NCI-H2029 (cell line): ENCODE results near the gene ITGB2.
"Not testable (repeated sequence)": the region's sequence is repeated elsewhere in the genome, so short reads cannot be mapped to it uniquely, and the experiment has no call there.

ENCODE experiments used
- DNase-seq: peaks from one replicate; lab custom pipeline; 2025; lab: John Stamatoyannopoulos, UW

The ITGB2 gene

DNA sequence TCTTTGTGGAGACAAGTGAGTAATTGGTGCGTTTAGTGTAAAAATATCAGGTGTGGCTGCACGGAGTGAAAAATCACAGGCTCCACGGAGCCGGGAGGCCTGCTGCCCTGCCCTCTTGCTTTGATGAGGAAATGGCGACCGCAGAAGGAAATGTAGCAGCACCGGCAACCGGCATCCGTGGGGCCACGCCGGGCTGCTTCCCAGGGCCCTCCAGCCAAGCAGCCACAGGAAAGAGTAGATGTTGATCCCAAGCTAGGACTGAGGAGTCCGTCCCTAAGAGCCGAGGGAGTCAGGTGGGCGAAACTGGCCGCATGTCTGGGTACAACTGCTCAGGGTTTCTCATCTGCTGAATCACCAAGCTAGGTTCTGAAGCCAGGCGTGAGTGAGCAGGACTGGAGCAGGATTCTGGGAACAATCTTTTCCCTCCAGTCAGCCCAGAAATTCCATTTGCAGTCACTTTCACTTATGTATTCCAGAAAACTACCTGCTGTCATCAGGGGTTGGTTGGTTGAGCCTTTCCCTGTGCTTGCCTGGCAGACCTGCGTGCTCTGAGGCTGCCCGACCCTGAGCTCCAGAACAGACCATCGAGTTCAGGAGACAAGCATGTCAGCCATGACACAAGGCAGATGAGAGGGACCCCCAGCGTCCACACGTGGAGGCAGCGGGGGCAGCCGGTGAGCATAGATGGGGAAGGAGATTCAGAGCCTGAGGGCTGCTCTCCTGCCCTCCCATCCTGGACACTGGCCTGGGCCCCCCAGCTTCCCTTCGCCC lies 5.8 kb upstream of the ITGB2 start:
- DNase-seq = no peak

DNA sequence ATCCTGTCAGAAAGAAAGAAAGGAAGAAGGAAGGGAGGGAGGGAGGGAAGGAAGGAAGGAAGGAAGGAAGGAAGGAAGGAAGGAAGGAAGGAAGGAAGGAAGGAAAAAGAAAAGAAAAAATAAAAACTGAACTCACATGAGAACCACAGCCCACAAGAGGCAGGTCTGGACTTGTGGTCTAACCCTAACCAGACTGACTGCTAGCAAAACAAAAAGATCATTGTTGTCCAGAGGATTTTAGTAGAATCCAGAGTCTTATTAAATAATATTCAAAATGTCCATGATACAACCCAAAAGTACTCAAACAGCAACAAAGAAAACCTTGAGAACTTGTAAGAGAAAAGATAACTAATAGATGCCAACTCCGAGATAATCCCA lies 4.7 kb upstream of the ITGB2 start:
- no peak for DNase-seq

GRCh38 chr21:44924606-44925377 lies 4.1 kb upstream of the ITGB2 start:
- no peak for DNase-seq

DNA sequence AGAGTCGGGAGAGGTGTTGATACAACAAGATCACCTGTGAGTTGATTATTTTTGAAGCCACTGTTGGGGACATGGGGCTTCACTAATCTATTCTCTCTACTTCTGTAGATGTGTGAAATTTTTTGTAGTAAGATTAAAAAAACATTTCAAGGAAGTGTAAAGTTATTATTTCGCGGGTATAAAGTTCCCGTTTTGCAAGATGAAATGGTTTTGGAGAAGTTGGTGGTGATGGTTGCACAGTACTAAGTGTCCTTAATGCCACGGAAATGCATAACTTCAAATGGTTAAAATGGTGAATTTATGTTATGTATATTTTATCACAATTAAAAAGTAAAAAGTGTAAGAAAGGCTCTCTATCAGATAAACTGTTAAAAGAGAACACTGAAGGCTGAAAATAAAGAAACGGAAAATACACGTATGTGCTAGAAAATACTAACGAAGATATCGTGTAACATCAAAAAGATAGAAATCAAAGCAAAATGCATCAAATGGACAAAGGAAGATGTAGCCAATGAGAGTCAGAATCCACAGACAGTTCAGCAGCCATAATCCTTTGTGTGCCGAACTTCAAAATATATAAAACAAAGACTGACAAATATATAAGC lies 2.9 kb upstream of the ITGB2 start:
- no peak for DNase-seq

DNA sequence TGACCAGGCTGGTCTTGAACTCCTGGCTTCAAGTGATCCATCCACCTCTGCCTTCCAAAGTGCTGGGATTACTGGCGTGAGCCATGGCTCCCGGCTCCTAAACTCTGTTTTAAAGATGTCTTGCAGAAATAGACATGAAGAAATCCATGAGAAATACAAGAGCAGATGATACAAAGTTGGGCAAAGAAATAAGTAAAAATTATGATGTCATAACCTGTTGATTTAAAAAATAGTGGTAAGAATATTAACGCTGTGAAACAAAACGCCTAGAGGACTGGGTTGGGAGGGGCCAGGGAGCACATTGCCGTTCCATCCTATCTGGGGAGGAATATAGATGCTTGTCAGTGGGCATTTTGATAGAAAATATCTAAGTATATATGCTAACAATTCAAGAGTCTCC lies 1.2 kb upstream of the ITGB2 start:
- DNase-seq = no peak

DNA sequence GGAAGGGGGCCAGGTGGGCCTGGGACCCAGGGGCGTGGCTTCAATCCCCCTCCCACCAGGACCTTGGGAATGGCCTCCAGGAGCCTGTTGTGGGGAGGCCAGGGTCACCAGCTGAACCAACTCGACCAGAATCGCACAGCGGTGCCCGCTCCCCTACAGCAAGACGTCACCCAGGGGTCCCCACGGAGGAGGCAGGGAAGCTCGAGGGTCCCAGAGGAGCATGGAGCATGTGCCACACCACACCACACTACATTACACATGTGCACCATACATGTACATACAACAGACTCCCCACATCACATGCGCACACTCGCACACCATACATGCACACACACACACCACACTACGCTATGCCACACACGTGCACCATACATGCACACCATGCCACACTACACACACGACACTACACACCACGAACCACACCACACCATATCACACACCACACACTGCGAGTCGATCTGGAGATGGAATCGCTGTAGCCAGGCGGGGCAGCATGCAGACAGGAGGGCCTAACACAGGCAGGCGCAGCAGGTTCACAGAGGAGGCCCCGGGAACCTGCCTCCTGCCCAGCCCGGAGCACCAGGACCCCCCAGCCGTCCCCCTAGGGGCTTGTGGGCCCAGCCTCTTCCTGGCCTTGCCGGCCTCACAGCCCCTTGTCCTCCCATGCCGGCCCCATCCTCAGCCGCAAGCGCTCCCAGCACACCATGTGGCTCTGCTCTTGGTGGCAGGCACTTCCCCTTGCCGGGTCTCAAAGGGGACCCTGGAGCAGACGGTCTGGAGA lies 596 bp downstream of the ITGB2 start:
- DNase-seq = no peak

DNA sequence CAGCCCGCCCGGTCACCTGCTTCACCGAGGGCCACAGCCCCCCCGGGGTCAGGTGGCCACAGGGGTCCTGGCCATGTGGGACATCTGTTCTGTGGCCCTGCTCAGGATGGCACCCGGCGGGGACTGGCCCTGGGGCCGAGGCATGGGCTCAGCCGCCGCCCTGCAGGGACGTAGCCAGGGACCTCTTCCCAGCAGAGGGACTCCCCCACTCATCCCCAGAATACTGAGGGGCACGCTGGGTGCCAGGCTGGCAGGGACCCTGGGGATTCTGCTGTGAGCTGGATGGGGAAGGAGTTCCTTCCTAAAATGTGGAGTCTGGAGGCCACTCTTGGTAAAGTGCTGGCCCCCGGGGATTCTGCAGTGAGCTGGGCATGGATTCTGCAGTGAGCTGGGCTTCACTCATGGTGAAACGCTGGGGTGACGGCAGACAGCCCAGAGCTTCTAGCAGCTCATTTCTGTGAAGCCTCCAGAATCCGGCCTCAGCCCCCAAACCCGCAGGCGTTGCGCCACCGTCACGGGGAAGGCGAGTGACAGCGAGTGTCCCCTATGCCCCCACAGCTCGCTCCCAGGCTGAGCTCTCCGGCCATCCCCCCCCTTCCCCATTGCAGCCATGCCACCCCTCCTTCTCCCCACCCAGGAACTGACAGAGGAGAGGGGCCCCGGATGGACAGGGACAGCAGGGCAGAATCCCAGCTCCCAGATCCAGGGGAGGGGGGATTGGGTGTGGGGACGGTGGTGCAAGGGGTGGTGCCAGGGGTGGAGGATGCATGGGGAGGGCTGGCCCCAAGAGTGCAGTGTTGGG lies 1.4 kb downstream of the ITGB2 start:
- DNase-seq = no peak

- DNase-seq = no peak
These were observed 2.1 kb downstream of the ITGB2 start for GRCh38 chr21:44918581-44919033.

GRCh38 chr21:44918107-44918470 lies 2.6 kb downstream of the ITGB2 start:
- no peak for DNase-seq

DNA sequence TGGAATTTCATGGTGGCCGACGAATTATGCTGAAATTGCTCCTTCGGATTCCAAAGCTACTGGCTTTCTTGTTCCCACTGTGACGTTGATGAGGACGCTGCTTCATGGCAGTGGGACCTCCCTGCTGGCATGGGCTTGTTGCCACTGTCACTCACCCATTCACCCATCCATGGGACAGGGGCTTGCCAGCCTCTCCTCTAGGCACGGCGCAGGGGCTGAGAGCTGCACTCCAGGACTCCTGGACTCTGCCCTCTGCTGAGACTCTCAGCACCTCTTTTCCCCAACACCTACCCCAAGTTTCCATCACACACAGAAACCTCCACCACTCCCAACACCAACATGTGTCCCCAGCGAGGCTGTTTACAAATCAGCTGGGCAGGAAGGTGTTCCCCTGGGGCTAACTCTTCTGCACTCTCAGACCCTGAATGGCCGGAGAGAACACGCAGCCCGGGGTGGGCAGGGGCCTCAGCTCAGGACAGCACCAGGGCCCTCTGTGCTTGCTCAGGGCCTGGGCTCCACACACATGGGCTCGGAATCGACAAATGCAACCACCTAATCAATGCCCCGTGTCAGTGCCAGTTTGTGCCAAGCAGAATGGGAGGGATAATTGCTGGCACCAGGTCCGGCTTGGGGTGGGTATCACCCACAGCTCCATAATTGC lies 3.1 kb downstream of the ITGB2 start:
- DNase-seq = no peak

GRCh38 chr21:44916965-44917364 lies 3.7 kb downstream of the ITGB2 start:
- no peak for DNase-seq

- DNase-seq = no peak
These were observed 6.4 kb downstream of the ITGB2 start for GRCh38 chr21:44914176-44914874.

- DNase-seq = no peak
These were observed 7.1 kb downstream of the ITGB2 start for GRCh38 chr21:44913425-44914175.

- DNase-seq = not testable (repeated sequence)
These were observed 7.9 kb downstream of the ITGB2 start for GRCh38 chr21:44912506-44913412.

GRCh38 chr21:44912158-44912473 lies 8.6 kb downstream of the ITGB2 start:
- no peak for DNase-seq

DNA sequence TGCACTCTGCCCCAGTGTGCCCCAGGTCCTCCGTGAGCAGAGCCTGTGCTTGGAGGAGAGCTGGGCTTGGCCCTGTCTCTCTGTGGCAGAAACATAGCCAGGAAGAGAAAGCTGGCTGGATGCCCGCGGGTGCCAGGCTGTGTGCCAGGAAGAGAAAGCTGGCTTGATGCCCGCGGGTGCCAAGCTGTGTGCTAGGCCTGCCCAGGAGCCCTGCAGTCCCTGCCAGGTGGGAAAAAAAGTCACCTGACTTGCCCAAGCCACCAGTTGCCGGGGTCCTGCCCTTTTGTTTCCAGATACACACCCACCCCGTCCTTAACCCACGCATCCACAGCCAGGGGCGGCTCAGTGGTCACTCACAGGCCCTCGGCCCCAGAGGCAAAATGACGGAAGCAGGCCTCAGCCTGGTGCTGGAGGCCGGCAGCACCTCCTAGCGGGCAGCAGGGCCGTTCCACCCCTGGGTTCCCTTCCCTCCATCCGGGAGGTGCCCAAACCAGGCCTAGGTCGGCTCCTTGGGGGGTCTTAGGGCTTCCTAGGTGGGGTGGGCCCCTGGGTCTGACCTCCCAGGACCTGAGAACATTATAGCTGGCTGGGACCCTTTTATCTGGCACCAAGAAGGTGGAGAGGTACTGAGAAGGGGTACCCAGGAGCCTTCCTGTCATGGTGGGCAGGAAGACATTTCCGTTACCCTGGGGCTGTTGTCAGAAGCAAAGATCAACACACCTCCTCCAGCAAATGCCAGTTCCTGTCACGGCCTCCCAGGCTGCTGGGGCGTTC lies 9.1 kb downstream of the ITGB2 start:
- peak; percentile 76 for DNase-seq

- DNase-seq = no peak
These were observed 9.7 kb downstream of the ITGB2 start for GRCh38 chr21:44911068-44911383.
